ENCODE data around the gene NAP1L4.
A peak's percentile ranks its signal among the peaks of the same experiment; 100 is the strongest.

Gene NAP1L4

DNA sequence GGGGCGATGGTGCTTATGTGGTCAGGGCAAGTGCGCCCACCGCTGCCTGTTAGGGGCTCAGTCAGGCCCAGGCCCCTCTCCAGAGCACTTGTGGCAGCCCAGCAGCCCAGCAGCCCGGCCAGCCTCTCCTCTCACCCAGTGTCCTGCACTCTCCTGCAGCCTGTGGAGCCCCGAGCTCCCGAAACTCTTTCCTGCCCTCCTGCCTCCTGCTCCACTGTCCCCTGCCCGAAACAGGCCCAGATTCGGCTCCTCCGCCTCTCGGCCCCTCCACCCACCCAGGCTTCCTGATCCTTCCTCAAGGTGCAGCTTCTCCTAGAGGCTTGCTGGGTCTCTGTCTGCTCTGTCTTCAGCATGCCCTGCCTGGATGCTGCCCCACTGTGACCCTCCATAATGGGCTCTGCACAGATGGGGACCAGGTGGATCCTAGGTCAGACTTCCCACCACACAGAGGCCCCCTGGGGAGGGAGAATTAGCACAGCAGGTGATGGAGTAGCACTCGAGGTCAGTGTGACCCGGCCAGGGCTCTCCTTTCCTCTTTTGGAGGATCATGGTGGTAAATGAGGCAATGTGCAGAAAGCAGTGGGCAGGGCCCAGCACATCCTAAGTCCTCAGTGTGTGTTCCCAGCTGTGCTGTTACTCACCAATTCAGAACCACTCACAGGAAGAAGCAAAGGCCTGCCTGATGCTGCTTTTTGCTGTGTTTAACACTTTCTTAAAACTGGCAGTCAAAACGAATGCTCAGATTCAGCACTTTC, 18.6 kb upstream of the NAP1L4 start:
- no peak for DNase-seq (ENCODE audit: low spot score)

DNA sequence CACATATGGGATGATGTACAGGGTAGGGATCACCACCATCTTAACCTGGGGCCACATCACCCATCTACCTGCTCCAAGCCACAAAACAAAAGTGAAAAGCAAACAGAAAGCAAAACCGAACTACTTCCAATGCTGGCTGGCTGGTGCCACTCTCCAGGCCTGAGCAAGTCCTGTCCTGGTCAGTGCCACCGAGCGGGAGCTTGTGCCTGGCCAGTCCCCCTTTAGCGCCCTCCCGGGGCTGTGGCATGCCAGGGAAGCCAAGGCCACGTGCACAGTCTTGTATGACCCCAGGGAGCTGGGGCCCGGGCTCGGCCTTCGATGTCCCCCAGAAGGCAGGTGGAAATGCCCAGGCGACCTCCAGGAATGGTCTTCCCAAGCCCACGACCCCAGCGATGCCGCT, 17.9 kb upstream of the NAP1L4 start:
- DNase-seq (ENCODE audit: low spot score) = no peak

DNA sequence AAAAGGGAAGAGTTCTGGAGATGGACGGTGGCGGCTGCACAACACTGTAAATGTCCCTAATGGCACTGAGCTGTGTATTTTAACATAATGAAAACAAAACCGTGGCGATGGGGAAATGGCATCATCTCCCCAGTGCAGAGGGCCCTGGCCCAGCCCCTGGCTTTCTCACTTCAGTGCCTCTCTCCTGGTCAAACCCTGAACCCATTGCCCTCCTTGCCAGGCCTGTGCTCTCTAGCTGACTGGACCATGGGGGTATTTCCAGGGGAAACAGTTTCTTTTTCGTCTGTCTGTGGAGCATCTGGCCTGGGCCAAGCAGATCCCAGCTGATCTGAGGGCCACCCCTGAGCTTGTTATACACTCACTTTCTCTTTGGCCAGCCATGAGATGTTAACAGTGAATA, 17.4 kb upstream of the NAP1L4 start:
- no peak for DNase-seq (ENCODE audit: low spot score)

DNA sequence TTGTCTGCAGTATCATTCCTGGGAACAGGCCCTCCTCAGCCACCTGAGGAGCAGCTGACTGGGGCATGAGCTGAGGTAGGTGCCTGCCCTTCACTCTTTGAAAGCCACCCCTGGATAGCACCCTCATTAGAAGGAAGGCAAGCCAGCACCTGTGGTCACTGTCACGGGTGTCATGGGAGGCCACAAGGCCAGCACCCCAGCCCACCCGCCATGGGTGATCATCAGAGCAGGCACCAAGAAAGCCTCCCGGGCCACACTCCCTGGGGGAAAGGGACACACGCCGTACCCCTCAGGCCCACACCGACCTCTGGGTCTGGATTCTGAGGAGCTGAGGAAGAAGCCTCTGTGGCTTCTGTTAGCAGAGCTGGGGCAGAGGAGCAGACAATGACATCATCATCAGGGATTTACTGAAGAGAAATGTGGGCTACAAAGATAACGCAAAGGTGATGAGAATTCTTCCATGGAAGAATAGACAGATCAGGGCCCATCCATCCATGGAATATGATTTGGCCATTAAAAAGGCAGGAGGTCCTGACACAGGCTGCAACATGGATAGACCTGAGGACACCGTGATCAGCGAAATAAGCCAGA, 16.7 kb upstream of the NAP1L4 start:
- DNase-seq (ENCODE audit: low spot score) = no peak

DNA sequence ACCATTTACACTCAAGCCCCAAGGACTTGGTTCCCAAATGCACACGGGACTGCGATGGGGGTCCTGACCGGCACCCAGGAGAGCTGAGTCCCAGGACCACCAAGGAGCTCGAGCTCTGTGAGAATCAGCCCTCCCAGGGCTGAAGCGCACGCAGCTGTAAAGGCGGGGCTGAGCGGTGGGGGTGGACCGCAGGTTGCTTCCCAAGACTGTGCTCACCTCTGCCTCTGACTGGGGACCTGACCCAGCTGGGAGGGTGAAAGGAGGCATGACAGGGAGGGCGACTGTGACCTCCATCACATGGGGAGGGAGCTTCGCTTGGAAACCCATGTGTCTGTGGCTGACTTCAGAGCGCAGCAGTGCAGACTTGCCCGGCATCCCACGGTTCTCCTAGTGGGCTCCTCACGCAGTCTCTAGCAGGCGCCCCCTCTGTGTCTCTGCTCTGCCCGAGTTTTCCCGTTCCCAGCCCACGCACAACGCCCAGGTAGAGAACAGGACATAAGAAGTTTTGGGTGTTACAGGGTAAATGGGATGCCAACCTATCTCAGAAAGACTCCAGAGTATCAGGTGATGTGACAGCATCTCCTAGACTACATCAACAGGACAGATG, 15.4 kb upstream of the NAP1L4 start:
- no peak for DNase-seq (ENCODE audit: low spot score)

DNA sequence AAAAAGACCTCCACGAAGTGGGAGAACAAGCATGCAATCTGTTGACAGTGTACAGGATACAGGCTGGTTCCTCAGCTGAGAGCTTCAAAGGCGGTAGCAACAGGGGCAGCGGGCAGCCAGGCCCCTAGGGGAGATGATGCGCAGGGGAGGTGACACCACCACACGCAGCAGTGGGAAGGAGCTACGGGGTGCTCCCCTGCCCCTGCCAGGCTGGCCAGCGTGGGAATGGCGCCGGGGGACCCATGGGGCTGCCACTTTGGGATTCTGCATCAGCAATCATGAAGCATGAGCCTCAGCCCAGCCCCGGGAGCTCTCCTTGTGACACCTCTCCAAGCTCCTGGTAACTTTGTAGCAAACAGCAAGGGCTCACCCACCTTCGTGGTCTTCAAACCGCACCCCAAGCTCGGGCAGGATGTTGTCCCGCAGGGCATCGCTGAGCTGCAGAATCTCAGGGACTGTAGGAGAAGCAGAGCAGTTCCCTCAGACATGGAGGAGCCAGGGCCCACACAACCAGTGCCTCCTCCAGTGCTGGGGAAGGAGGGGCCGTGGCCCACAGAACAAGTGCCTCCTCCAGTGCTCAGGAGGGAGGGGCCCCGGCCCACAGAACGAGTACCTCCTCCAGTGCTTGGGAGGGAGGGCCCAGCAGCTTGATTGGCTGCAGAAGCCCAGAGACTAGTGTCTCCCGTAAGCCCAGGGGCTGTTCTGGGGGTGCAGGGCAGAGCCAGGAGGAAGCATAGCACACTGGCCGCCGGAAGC, 14.6 kb upstream of the NAP1L4 start:
- no peak for DNase-seq (ENCODE audit: low spot score)

DNA sequence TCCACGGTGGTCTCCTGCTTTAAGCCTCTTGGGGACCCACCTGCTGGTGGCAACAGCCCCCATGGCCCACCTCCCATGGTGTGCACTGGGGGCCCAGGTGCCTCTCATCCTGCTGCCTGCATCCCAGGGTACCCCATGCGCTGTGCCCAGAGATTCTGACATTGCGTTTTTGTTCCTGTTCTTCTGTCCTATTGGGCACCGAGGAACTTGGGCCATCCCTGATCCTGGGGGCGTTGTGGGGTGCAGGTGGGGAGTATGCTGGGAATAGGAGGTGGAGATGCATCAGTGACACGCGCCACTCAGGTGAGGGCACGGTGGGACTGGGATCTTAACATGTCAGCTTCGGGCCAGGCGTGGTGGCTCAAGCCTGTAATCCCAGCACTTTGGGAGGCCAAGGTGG, 12.4 kb upstream of the NAP1L4 start:
- DNase-seq (ENCODE audit: low spot score) = no peak

DNA sequence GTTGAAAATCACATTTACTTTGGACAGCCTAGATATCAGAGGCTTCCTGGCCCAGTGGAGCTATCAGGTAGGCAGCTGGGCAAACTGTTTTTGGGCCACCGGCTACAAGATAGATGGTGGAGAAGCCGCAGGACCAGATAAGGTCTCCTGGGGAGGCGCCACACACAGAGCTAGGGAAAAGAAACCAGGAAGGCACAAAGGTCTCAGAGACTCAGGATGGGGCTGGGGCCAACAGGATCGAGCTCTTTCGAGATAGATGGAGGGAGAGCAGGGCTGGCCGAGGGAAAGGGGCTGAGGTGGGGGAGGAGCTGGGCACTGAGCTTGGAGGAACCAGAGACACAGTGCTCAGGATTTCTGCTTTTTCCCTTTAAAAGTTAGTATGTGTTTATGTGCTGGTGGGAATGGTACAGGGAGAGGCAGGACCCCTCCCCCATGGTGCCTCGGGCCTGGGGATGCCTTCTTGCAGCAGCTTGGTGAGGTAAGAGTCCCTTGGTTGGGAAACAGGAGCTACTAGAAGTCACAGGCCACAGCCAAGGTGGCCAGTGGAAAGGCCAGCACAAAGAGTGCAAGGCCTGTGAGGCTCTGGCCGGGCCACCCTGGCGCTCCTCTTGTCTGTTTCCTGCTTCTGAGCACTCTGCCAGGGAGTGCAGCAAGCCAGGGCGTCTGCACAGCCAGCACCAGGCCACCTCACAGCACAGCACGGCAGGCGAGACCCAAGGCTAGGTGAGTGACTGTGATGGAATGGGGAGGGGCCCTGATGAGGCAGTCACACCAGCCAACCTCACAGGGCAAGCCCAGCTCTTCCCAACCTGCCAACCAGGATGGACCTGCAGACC, 11.5 kb upstream of the NAP1L4 start:
- DNase-seq (ENCODE audit: low spot score) = no peak

DNA sequence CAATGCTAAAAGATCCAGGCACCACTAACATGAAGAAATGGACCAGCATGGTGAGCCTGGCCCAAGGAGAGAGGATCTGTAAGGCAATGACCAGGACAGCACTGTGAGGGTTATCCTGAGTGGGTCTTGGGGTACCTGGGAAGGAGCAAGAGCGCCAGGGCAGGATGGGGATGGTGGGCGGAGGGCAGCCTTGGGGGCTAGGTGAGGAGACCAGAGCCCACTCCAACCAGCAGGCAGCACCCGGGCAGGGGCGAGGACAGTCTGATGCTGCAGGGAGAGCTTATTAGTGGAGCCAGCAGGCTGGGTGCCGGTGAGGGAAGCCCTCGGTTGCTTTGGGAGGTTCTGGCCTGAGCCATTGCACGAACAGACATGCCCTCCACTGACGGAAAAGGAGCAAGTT, 10.7 kb upstream of the NAP1L4 start:
- no peak for DNase-seq (ENCODE audit: low spot score)

DNA sequence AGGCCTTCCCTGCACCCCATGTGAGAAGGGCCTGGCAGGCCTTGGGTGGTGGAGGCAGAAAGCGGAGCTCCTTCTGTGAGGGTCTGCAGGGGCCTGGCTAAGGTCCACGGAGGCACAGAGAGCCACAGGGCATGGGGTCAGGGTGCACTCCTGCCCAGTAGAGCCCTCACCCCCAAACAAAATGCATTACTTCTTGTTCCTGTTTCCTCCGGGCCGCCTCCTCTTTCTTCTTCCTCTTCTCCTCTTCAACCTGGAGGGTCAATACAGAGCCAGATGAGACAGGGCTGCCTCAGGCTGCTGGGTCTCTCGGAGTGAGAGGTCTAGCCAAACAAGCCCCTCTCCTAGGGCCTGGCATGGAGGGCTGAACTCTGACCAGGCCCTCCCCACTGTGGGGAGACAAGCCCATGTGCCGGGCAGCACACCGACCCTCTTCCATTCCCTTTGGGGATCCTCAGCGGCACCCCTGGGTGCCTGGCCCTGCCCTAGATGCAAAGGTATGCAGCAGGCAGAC, 10.3 kb upstream of the NAP1L4 start:
- DNase-seq (ENCODE audit: low spot score) = no peak

DNA sequence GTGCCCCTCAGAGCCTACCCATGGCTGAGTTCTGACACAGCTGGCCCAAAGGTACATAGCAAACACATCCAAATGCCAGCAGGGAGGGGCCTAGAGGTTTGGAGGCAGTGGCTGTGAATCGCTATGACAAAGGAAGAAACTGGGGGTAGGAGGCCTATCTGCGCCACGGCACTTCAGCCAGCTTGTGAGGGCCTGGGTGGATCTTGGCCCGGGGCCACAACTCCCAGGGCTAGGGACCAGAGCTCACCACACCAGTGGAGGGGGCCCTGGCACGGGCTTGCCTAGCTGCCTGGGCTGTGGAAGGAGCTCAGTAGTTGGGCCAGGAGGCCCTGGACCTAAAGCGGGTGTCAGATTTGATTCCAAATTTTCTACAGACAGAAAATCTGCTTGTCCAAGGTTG, 9.4 kb upstream of the NAP1L4 start:
- peak; percentile 83 for DNase-seq (ENCODE audit: low spot score)

DNA sequence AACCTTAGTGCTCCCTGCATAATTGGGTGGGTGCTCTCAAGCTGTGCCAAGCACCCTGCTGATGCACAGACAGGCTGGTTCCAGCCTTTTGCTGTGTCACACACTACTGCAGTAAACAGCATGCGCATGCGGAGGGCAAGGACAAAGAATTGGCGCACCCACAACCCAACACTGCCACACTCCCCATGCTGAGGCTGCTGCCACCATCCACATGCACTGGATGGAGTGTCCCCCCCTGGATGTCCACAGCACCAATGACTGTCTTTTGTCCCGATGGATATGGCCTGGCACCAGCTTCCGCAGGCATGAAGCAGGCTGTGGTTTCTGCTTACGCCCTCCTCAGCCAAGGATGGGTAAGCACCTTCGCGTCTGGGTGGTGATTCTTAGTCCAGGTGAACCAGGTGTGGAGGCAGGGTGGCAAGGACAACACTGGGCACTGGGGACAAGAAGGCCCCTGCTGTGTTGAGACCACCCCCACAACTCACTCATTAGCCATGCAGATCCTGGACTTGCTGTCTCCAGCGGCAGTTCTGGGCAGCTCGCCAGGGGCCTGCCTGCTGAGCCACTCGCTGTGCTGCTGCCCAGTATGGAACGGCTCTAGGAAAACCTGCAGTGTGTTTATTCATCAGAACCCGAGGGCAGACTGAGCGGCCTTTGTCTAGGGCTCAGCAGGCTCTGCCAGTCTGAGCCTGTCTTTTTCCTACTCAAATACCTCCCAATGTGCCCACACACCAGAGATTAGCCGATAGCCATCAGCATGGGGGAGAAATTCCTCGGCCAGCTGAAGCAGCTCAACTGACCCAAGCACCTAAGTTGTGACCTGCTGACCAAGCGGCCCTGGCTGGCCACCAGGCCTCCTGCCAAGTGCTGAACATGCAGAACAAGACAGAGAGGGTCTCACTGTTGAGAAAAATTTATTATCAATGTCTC, 8.2 kb upstream of the NAP1L4 start:
- peak; percentile 98 for DNase-seq (ENCODE audit: low spot score)

DNA sequence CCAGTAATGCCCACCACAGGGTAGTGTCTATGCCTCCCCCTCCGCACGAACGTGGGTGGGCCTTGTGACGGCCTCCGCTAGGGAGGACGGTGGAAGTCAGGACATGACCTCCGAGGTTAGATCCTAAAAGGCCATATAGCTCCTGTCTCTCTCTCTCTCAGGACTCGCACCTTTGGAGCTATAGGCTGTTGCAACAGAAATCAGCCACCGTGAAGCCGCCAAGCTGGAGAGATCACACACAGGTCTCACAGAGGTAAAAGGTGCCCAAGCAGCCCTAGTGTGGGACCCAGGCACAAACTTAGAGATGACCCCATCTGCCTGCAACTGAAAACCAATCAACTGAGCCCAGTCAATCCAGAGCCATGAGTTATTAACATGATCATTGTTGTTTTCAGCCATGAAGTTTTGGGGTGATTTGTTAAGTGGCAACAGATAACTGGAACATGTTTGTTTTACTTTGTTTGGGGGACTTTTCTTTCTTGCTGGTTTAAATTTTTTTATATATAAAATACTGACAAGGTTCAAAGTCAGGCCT, 7.4 kb upstream of the NAP1L4 start:
- no peak for DNase-seq (ENCODE audit: low spot score)

DNA sequence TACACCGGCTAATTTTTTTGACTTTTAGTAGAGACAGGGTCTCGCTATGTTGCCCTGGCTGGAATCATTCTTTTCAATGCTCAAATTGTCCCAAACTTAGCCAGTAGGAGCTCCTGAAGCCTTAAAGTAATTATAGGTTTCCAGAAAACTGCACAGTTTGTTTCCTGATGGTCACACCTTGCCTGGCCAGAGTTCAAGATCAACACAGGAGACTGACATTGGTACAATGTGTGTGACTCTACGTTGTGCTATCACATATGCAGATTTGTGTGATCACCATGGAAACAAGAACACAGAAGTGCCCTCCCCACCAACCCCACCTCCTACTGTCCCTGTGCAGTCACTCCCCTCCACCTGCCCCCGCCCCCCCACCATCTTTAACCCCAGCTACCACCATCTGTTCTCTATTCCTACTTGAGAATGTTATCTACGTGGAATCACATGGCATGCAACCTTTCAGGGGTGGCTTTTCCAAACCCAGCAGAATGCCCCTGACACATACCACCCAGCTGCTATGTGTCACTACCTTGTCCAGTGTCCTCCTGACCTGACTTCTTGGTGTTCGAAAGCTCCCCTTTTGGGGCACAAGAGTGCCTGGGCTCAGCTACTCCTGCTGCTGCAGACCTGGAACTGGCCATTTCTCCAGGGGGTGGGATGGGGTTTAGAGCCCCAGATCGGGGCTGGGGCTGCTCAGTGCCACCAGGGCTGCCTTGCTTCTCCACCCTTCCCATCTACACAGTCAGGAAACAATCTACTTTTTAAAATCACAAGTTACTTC, 6.1 kb upstream of the NAP1L4 start:
- no peak for DNase-seq (ENCODE audit: low spot score)

DNA sequence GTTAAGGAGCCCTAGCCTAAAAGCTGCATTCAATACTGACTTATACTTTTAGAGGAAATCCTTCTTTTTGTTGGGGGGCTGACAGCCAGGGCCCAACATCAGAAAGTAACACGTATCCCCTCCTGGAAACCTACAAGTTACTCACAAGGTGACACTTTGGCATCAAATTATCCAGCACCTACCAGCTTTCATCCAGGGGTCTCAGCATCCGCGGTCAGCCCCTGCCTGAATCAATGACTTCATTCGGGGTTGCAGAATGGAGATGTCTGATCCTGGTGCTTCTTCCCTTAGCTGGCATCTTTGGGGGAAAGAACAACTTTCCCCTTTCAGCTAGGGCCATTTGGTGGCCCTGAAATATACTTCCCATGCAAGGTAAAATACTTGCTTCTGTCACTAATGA, 5.3 kb upstream of the NAP1L4 start:
- no peak for DNase-seq (ENCODE audit: low spot score)

DNA sequence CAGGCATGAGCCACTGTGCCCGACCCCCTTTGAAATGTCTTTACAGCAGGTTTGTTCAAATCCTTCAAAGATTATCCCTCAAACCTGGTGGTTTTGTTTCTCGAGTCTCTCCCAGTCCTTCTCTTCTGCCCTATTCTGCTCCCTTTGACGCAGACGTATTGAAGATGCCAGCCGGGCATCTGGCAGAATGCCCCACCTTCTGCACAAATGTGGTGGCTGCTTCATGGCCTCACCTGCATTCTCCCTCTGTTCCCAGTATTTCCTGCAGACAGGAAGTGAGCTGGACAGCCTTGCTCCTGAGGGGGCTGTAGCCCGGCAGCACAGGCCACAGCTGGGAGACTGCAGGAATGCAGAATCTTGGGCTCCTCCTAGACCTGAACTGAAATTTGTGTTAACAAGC, 4.8 kb upstream of the NAP1L4 start:
- no peak for DNase-seq (ENCODE audit: low spot score)

DNA sequence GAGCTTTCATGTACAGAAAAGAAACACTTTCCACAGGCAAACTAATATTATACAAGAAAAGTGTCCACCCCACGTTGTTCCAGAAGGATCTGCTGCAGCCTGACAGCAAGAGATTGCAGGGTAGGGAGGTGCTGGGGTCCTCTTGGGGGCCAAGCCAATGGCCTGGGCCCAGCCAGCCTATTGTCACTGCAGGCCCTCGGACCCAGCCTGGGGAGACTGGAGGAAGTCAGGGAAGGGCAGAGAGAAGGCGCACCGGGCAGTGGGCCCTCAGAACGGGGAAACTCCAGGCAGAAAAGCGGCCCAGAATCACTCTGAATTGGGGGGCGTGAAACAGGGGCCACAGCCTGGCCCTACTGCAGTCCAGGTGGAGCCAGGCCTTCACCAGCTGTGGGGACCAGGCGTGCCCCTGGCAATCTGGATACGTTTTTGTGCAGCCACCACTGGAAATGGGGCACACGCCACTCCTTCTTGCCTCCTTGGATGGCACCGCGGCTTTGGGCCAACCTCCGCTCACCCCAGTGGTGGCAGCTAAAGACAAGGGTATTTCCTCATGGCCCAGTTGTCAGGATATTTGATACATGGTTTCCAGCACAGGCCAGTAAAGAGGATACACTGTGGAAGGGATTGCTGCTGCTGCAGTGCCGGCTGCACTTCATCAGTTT, 3.9 kb upstream of the NAP1L4 start:
- no peak for DNase-seq (ENCODE audit: low spot score)

DNA sequence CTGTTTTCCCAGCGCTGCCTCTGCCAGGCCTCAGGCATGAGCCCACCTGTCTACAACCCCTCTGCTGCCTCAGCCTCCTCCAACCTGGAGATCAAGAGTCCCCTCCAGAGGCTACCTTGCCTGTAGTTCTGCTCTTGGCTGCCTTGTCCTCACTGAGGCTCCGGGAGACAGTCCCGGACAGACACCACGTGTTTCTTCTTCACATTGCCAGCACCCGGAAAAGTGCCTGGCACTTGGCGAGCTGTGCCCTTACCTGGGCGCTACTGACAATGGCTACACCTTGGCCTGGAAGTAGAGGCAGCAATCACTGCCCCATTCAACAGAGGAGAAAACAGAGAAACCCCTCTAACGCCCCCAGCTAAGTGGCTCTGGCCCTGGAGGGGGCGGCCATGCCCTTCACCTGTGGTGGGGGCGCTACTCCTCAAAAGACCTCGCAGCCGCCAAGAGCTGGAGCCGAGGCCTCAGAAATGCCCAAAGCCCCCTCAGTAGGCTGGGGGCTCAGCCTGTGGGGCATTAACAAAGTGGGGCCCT, 3.0 kb upstream of the NAP1L4 start:
- no peak for DNase-seq (ENCODE audit: low spot score)

DNA sequence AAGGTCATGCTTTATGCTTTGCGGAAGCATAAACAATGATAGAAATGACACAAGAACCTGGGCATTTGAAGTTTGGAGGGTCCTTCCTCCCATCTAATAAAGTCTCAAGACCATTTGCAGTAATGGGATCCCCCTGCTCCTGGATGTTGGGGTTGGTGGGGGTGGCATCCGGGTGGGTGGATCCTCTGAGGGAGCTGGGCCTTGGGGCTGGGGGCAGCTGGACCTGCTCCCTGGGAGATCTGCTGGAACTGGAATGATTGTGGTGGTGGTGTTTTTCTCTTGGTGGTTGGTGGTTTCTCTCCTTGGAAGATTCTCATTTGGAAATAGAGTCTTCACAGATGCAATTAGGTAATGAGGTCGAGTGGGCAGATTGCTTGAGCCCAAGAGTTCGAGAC, 2.2 kb upstream of the NAP1L4 start:
- DNase-seq (ENCODE audit: low spot score) = no peak
